ENCODE measurements around the gene TSBP1.
"Not testable (repeated sequence)": the region's sequence is repeated elsewhere in the genome, so short reads cannot be mapped to it uniquely, and the experiment has no call there.

GRCh38 chr6:32294980-32295379 lies 76.7 kb downstream of the TSBP1 start:
- not testable (repeated sequence) for TF ChIP-seq CTCF, POLR2A (IDR thresholded peaks at IDR 0.05)
